HT-29 (cell line): ENCODE data around the gene USP2. TPM values are rescaled to one million over a fixed set of nuclear protein-coding genes. Genes with fewer than 3 reads are reported as not detected.

Experiments
- DNase-seq: peaks from one replicate; pipeline ENCODE4 v3.0.0-alpha.2; 2015; ENCODE audit warnings: low spot score
- total RNA-seq: library from RNA; depleted of rRNA; stranded (reverse); fragments of >200 nt; shearing (Covaris generic); gene quantifications from 2 replicates; pipeline ENCODE4 v1.2.3, GENCODE V29; 2014

USP2 gene
- total RNA-seq, 1 experiment from 2014 or later, result 2.2 TPM

DNA sequence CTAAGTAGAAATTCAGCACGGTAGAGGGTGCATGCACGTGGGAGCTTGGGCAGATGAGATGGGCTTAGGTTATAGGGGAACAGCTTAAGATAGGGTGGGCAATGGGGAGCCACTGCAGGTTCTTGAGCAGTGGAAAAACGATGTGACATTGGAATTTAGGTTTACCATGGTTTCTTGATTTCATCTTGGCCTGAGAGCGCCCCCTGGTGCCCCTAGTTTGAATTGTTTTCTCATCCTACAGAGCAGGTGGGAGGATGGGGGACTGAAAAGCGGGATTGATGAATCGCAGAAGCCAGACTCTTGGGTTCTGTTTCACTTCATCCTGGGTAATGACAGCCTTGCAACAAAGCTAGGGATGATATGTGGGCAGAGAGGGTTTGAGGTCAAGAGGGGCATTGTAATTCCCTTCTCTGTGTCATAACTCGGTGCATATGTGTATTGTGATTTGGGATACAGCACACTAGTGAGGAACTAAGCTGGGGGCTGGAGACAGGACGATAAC is 57.9 kb downstream of the USP2 start:
- DNase-seq, result peak; percentile 90

DNA sequence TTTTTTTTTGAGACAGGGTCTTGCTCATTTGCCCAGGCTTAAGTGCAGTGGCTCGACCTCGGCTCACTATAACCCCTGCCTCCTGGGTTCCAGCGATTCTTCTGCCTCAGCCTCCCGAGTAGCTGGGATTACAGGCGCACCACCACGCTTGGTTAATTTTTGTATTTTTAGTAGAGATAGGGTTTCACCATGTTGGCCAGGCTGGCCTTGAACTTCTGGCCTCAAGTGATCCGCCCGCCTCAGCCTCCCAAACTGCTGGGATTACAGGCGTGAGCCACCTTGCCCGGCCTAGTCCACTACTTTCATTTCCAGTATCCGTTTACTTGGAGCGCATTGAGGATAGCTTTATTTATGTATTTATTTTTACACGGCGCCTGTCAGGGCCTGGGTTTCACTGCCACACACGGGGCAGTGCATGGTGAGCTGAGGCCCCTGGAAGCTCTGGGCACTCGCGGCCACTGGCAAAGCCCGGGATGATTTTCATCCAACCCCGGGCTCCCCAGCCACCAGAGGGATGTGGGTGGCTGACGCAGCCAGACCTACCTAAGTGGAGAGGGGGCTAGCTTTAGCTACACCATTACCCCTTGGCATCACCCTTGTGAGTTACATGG is 58.5 kb downstream of the USP2 start:
- DNase-seq, result no peak

DNA sequence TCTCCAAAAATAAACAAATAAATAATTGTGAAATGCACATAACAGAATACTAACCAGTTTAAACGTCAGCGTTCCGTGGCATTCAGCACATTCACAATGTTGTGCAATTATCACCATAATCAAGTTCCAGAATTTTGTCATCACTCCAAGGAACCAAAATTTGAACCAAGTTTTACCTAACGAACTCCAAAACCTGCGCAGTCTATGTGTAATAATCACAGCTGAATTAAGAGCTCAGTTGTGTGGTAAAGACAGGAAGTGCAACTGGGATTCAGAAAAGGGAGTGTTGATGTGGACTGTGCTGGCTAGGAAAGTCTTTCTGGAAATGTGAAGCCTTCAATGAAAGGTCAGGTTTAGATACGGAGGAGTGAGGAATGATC is 59.1 kb downstream of the USP2 start:
- DNase-seq, result no peak

DNA sequence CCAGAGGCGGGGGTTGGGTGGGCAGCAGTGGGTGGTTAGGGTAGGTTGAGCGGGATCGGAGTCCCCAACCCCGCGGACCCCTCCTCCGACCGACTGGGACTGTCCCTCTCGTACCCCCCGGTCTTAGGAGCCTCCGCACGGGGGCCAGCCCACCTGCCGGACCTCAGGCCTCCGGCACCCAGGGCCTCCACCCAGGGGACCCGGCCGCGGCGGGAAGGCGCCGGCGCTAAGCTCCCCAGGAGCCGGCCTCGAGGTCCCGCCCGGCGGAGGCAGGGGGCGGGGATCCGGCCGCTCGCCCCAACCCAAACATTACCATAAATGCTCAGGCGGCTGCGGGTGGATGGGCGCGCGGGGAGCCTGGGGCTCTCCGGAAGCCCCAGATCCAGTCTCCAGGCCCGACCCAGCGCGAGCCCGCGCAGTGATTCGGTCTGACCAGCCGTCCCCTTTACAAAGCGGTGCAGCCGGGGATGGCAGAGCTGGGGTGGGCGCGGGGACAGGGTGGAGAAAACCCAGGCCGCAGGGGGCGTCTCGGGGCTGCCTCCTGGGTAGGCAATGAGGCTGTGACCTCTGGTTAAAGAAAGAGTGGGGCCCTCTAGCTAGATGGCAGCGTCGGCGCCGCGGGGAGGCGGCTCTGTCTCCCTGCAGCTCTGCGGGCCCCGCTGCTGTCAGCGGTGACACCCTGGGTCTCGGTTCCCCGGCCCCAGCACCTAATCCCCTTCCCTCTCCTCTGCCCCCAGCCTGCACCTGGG is 60.5 kb downstream of the USP2 start:
- DNase-seq, result peak; percentile 72

DNA sequence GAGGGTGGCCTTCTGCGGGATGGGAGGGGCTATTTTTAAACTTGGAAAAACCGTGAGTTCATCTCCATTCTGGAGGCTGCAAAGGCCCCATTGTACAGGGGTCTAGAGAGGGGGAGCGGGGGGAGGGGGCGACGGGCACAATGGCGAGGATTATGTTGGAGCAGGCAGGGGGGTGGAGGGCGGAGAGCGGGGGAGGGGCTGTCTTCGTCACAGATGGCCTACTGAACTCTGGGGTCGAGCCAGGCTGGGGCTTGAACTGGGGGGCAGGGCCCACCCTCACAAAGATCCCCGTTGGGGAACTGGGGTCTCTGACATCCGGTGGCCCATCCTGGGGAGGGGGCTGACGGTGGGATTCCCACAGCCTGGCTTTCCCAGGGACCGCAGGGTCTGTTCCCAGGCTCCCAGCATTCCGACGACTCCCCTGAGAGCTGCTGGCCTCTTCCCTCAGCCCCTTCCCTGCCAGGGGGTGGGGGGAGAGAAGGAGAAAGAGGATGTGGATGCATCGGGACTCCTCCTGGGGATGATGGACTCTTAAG is 61.2 kb downstream of the USP2 start:
- DNase-seq, result no peak

DNA sequence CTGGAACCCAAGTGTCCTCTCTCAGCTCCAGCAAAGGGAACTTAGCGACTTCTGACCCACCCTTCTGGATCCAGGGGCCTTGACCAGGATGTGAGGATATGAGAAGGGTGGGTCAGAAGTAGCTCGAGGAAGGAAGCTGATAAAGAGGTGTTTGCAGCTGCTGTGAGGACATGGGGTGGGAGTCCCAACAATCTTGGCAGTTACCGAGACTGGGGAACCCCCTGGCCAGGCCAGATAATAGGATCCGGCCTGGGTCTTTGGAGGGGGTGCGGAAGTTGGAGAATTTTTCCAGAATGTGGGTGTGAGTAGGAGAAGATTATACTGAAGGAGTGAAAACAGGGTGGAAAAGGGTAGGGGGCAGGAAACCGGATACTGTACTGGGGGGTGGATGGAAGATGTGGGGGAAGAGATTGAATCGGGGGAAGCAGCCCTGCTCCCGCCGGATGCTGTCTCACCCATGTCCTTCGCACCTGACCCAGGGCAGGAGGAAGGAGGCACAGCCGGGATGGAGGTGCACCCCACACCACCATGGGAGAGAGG is 61.7 kb downstream of the USP2 start:
- DNase-seq, result peak; percentile 62

DNA sequence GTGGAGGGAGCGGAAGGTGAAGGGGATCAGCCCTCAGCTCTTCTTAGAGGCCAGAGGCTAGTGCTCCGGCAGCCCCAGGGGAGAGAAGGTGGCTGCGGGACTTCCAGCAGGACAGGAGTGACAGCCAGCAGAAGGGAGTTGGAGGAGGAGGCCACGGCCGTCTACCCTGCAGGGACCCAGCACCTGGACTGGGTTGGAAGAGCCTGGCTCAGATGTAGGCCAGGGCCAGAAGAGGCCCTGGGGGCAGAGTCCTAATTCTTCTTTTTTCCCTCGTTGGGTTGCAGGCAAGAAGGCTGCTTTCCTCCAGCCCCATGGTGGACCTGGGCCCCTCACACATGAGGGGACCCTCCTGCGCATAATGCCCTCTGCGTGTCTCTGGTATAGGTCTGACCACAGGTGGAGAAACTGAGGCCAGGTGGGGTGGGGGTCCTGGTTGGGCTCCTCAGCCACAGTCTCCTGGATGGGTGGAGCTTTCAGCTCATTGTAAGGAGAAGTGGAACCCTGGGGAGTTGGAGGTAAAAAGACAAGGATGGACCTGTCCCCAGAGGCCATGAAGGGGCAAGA is 62.3 kb downstream of the USP2 start:
- DNase-seq, result no peak

DNA sequence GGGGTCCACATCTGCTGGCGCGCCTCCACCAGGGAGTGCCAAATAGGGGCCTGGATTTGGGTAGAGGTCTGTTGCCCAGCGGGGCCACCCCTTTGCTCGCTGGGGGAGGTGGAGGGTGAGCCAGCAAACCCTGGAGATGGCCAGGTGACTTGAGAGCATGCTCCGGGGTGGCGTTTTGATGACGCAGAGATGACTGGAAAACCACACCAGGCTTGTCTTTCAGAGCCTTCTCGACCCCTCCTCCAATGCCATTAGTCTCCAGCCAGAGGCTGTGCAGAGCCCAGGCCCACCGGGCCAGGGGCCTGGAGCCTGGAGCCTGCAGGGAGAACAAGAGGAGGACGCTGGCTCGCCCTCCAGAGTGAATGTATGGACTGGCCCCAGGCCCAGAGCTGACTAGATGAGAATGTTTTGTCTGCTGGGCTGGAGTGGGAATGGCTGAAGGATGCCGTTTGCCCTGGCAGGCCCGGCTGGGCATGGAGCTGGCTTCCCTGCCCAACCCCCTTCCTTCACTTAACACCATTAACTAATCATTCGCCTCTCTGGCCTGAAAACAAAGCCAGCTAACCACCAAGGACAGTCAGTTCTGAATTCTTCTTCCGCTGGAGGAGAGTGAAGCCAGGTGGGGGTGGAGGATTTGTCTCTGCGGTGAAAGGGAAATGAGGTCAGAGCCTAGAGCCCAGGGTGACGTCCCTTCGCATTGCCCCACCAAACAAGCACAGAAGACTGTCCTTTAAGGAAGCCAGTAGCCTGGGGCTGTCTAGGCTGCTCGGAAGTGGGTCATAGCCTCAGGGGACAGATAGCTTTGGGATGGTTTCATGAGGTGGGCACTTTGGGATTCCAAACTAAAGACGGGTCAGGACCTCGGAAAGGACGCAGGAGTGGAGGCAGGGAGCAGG is 63.0 kb downstream of the USP2 start:
- peak; percentile 56 for DNase-seq

DNA sequence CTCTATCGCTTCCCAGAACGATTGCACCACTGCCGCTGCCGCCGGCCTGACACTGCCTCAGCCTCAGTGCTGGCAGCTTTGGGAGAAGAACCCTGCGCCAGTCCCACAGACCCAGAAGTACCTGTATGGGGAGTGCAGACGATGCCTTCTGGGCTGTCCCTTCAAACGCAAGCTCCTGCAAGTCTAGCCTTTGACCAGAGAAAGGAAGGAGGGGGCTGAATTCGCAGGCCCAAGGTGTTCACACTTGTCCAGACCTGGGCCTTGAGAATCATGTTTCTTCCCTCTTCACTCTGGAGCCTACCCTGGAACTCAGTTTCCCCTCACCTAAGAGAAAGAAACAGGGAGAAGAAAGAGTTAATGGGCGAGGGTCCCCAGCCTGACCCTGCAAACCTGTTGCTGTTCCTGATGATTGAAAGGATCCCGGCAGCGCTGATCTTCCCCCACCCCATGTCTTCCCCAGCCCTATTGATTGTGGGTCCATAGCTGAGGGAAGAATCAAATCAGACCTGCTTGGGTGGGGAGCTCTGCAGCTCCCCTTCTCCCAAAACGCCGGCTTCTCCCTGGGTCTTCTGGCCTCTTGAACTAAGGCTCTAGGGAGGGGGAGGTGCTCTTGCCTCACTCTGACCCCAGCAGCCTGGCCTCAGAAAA is 63.8 kb downstream of the USP2 start:
- DNase-seq, result no peak

DNA sequence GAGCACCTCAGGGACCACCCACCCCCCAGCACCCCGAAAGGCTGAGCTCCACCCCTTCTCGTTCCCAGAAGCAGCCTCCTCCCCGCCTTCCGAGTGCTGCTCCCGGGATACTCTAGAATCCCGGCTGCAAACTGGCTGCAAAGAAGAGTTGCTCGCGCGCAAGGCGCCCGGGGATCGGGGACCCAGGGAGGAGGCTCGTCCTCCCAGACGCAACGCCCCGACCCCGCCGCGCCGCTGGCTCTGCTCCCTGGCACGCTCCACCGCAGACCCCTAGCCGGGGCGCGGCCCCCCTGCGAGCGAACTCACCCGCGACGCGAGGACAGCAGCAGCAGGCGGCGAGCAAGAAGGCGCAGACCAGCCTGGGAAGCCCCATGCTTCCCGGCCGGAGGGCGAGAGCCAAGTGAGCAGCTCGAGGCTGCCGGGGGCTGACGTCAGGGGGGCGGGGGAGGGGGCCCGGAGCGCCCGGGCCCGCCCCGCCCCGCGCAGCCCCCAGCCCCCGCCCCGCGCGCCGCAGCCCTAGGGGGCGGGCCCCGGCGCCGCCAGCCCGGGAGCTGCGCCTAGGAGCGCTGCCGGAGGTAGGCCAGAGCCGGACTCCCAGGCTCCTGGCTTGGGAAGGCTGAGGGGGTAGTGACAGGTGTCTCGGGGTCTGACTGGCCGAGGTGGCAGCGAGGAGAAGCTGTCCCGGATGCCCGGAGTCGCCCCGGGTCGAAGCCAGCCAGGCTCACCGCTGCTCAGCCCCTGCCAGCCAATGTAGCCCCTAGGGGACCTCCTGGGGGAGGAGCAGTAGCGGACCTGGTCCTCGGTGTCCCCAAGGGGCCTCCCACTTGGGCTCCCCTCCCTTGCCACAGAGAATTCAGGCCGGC is 64.5 kb downstream of the USP2 start, which contains the start of gene MCAM:
TSS of gene MCAM (minus strand) at position 402 of the 863 bp plus-strand sequence. CDS start at position 373, 29 bp downstream.
- peak; percentile 44 for DNase-seq

DNA sequence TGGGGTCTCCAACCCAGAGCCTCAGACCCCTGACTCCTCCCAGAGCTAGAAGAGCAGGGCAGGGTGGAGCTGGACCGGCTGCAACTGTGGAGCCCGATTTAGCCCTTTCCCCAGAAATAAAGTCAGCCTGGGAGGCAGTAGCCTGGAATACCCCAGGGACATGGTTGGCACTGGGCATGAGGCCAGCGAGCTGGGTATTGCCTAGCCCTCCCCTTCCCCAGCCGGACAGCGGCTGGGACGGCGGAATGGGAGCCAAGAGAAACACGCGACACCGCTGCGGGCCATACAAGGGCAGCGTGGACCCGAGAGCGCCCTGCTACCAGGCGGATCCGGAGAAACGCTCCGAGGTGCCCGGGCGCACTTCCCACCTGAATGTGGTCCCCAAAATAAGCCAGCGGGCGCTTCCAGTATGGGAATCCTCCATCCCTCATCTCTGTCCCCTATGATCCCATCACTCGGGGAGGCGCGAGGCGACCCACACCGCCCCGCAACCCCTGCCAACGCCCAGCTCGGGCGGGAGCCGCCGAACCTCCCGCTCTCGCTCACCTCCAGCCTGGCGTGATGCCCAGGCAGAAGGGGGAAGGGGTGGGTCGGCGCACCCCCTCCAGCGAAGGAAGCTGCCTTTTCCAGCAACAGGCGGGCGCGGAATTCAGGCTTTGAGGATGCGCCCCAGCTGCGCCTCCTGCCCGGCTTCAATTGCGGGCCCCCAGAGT is 65.3 kb downstream of the USP2 start:
- DNase-seq, result peak; percentile 59

DNA sequence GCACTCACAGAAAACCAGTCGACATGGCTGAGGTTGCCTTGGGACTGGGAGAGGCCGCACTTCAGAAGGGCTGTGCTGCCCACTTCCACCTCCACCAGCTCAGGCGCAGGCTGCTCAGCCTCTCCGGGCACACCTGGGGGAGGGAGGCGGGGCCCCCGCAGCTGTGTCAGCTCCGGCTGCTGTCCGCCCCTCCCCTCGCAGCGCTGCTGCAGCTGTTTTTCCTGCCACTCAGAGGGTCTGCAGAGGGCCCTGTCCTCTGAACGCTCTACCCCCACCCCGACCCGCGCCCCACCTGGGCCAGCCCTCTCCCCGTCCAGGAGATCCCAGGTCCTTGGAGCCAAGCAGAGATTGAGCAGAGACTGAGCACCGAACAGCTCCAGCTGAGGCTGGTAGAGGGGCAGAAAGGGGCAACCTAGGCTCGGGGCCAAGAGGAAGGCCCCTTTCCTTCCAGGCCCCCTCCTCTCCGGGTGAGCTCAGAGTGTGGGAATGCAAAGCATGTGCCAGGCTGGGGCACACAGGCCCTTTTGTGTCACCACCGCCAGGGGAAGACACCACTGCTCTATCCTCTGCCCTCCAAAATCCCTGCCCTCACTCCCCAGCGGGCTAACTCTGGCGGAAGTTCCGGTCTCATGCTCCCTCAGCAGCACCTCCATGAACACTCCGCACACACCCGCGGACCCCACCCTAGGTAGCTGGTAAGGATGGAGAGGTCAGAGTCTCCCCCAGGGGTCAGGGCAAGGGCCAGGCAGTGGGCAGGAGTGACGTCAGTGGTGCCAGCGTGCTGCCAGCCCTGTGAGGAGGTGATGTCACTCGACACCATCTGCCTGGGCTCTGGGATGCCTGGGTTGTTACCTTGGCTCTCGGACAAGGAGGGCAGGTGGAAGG is 66.1 kb downstream of the USP2 start:
- DNase-seq, result peak; percentile 72

DNA sequence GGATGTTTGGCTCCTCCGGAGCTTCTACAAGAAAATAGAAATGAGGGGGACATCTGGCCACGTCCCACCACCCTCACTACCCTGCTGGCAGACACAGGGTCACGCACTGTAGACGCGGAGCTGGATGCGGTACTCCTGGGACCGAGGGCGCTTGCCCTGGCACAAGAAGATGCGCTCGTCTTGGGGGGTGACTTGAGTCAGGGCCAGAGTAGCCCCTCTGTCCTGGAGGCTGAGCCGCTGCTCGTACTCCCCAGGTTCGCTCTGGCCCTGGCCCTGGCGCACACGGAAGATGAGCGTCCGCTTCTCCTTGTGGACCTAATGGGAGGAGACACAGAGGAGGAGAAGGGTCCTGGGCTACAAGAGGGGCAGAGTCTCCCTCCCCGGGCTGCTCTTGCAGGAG is 66.8 kb downstream of the USP2 start:
- no peak for DNase-seq

DNA sequence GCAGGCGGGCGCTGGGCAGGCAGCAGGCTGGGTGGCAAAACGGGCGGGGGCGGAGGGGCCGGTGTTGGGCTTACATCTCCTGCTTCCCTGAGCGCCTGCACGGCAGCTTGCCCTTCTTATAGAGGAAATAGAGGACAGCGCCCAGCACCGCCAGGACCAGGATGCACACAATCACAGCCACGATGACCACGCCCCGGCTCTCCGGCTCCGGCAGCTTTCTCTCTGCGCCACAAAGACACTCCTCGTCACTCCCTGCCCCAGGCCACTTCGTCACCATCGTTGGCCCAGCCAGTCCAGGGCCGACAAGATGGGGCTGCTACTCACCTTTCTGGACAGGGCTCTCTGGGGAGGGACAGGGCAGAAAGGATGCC is 70.8 kb downstream of the USP2 start:
- no peak for DNase-seq

DNA sequence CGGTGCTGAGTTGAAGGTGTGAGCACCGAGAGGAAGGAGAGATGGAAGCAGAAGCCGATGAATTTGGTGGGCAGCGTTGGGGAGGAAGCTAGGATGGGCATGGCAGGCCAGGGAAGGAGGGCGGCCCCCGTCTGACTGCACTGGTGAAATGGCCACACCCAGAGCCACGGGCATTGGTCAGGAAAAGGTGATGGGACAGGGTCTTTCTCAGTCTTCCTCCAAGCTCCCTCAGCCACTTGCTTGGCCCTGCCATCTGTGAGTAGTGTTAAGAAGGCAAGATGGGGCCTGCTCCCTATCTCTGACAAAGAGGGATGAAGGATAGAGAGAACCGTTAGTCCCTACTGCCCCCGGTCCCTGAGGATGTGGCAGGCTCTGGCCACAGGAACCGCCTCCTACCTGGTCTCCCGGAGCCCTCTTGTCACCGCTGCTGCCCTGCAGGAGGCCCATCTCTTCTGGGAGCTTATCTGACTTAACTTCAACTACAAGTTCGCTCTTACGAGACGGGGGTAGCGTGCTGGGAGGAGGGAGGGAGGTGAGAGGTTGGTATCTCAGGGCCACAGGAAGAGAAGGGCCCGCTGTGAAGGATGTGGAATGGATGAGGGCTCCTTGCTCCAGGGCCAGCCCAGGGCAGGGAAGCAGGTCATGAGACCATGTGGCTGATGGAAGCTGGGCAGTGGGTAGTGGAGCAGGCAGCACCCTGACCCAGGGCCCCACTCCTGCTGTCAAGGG is 71.4 kb downstream of the USP2 start:
- no peak for DNase-seq

DNA sequence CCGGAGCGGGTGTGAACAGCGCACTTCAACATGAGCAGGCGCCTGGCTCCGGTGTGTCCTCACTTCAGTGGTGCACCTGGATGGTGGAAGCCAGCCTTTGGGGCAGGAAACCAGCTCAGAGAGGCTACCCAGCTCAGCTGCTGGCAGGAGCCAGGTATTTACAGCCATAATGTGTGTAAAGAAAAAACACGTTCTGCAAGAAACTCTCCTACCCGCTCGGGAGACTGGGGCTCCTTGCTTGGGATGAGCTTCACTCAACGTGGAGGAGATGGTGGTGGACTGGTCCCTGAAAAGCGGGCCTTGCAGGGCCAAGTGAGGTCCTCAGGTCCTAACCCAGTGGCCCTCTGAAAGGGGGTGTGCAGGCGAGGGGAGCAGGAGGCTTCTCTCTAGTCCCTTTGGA is 72.1 kb downstream of the USP2 start:
- no peak for DNase-seq

DNA sequence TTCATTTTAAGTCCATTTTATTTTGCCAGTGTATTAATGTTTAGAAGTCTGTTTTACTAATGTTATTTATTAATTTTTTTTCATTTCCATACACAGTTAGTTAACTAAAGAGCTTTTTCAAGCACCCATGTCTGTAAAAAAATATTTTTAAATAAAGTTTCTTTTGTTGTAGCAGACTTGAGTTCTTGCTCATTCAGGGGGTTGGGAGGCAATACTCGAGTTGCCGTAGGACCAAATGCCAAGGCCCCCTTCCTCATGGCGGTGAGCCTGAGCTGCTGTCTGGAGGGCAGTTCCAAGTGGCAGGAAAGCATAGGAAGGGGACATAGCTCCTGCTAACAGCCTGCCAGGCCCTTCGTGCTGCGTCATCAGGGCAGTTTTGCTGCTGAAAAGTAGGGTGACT is 73.5 kb downstream of the USP2 start:
- DNase-seq, result no peak
